GM06990 (cell line): ENCODE data around the gene CNTNAP4.

Experiments
- DNase-seq: peaks from one replicate; pipeline ENCODE4 v3.0.0-alpha.2; 2011; ENCODE audit not compliant: insufficient read length; ENCODE audit errors: extremely low read depth
- H3K27me3 ChIP-seq: replicated peaks from 2 replicates; pipeline ENCODE4 v1.6.0; 2011; ENCODE audit warnings: low read length; ENCODE audit not compliant: control insufficient read depth, insufficient read depth
- H3K36me3 ChIP-seq: 2 replicates; pipeline ENCODE4 v1.5.1; 2011; ENCODE audit warnings: low read length; ENCODE audit not compliant: control insufficient read depth, insufficient read depth
- H3K4me3 ChIP-seq: replicated peaks from 2 replicates; pipeline ENCODE4 v1.5.1; 2011; ENCODE audit warnings: low read depth, mild to moderate bottlenecking, control low read depth, low read length
- TF ChIP-seq, protein P1 (sequence below): IDR thresholded peaks from 2 replicates; pipeline ENCODE4 v1.5.1; 2011; ENCODE audit warnings: low read length, control low read depth, mild to moderate bottlenecking, inconsistent platforms; ENCODE audit not compliant: insufficient read depth, poor library complexity, severe bottlenecking

Gene CNTNAP4

GRCh38 chr16:76583466-76583865 lies 306.3 kb downstream of the CNTNAP4 start:
- no peak for DNase-seq
- Histone ChIP-seq H3K27me3 (no peaks in the 10 kb centered on the region), H3K36me3 (no peaks in the 10 kb centered on the region), H3K4me3 (no peak overlapping the region)
- TF ChIP-seq, protein P1, sequence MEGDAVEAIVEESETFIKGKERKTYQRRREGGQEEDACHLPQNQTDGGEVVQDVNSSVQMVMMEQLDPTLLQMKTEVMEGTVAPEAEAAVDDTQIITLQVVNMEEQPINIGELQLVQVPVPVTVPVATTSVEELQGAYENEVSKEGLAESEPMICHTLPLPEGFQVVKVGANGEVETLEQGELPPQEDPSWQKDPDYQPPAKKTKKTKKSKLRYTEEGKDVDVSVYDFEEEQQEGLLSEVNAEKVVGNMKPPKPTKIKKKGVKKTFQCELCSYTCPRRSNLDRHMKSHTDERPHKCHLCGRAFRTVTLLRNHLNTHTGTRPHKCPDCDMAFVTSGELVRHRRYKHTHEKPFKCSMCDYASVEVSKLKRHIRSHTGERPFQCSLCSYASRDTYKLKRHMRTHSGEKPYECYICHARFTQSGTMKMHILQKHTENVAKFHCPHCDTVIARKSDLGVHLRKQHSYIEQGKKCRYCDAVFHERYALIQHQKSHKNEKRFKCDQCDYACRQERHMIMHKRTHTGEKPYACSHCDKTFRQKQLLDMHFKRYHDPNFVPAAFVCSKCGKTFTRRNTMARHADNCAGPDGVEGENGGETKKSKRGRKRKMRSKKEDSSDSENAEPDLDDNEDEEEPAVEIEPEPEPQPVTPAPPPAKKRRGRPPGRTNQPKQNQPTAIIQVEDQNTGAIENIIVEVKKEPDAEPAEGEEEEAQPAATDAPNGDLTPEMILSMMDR = no peak

- no peaks in the 10 kb centered on the region for H3K27me3 ChIP-seq
- no peak for DNase-seq
- H3K4me3 ChIP-seq = no peak overlapping the region
- no peaks in the 10 kb centered on the region for H3K36me3 ChIP-seq
- TF ChIP-seq, protein P1 = no peak
Observed at GRCh38 chr16:76583945-76584344, 306.7 kb downstream of the CNTNAP4 start.

DNA sequence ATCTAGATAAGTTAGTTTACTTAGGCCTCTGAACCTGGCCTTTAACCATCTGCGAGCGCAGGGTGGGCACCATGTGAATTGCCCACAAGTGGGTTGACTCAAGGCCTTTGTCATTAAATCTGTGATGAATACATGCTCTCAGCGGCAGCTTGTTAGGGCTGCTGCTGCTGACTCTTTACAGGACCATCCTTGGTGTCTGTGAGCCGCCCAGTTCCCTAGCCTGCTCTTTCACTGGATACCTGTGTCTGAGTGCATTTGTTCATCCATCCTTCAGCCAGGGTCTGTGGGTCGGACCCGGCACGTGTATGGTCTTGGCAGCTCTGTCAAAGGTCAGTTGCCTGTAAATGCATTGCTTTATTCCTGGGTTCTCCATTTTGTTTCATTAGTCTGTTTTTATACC lies 321.3 kb downstream of the CNTNAP4 start:
- no peak overlapping the region for H3K4me3 ChIP-seq
- TF ChIP-seq, protein P1 = no peak
- no peaks in the 10 kb centered on the region for H3K36me3 ChIP-seq
- H3K27me3 ChIP-seq = no peaks in the 10 kb centered on the region
- DNase-seq = no peak

- no peak for DNase-seq
- TF ChIP-seq, protein P1 = no peak
- Histone ChIP-seq H3K27me3 (no peaks in the 10 kb centered on the region), H3K36me3 (no peaks in the 10 kb centered on the region), H3K4me3 (no peak overlapping the region)
Observed at GRCh38 chr16:76607317-76607716, 330.1 kb downstream of the CNTNAP4 start.
